Glutamatergic neuron (in vitro differentiated cells): ENCODE measurements around the gene LIPC. TPM values are rescaled to one million over a fixed set of nuclear protein-coding genes. Genes with fewer than 3 reads are reported as not detected.

ENCODE experiments used
- DNase-seq: peaks from one replicate; pipeline ENCODE4 v3.0.0; 2022
- H3K27ac Mint-ChIP-seq: one replicate; pipeline ENCODE4 v1.8.0; 2020; ENCODE audit warnings: mild to moderate bottlenecking, mixed read lengths, inconsistent platforms; ENCODE audit not compliant: unreplicated experiment
- H3K27me3 Mint-ChIP-seq: one replicate; pipeline ENCODE4 v1.8.0; 2020; ENCODE audit warnings: mild to moderate bottlenecking, moderate library complexity, mixed read lengths, inconsistent platforms; ENCODE audit not compliant: unreplicated experiment
- H3K36me3 Mint-ChIP-seq: one replicate; pipeline ENCODE4 v1.8.0; 2020; ENCODE audit warnings: mild to moderate bottlenecking, mixed read lengths, inconsistent platforms; ENCODE audit not compliant: unreplicated experiment
- H3K4me1 Mint-ChIP-seq: one replicate; pipeline ENCODE4 v1.8.0; 2020; ENCODE audit warnings: mild to moderate bottlenecking, low read depth, mixed read lengths, inconsistent platforms; ENCODE audit not compliant: unreplicated experiment
- H3K4me3 Mint-ChIP-seq: one replicate; pipeline ENCODE4 v1.8.0; 2020; ENCODE audit warnings: mild to moderate bottlenecking, mixed read lengths, inconsistent platforms; ENCODE audit not compliant: unreplicated experiment
- H3K9me3 Mint-ChIP-seq: one replicate; pipeline ENCODE4 v1.8.0; 2020; ENCODE audit warnings: mild to moderate bottlenecking, moderate library complexity, mixed read lengths, inconsistent platforms; ENCODE audit not compliant: unreplicated experiment
- CTCF ChIP-seq: fragments of 200-600 bp; sonication (generic); IDR thresholded peaks from one replicate; pipeline ENCODE4 v1.5.0; 2021; ENCODE audit not compliant: partially characterized antibody, unreplicated experiment
- total RNA-seq: library from RNA; stranded (reverse); fragmentation: NEBNext Ultra II Directional; extraction: Animal tissue kit (Norgen Biotek cat#: 25700); gene quantifications from one replicate; pipeline ENCODE4 v1.2.1, GENCODE V29; 2021; ENCODE audit not compliant: unreplicated experiment

Gene LIPC
- total RNA-seq, 1 donor from 2014 or later = not detected

GRCh38 chr15:58517682-58518525 is 86.1 kb downstream of the LIPC start:
- Mint-ChIP-seq H3K27ac (no peak overlapping the region), H3K4me1 (peaks cover 20% of the 10 kb centered on the region), H3K36me3 (no peaks in the 10 kb centered on the region), H3K9me3 (no peaks in the 10 kb centered on the region), H3K27me3 (peaks cover 9% of the 10 kb centered on the region), H3K4me3 (no peak overlapping the region)
- DNase-seq = no peak
- no peak for TF ChIP-seq CTCF

GRCh38 chr15:58518626-58519025 is 86.8 kb downstream of the LIPC start:
- Mint-ChIP-seq H3K27me3 (peaks cover 9% of the 10 kb centered on the region), H3K4me3 (no peak overlapping the region), H3K27ac (no peak overlapping the region), H3K4me1 (peaks cover 20% of the 10 kb centered on the region), H3K36me3 (no peaks in the 10 kb centered on the region), H3K9me3 (no peaks in the 10 kb centered on the region)
- TF ChIP-seq CTCF = no peak
- DNase-seq = no peak

GRCh38 chr15:58519516-58519915 is 87.7 kb downstream of the LIPC start:
- Mint-ChIP-seq H3K36me3 (no peaks in the 10 kb centered on the region), H3K9me3 (no peaks in the 10 kb centered on the region), H3K4me3 (no peak overlapping the region), H3K27ac (no peak overlapping the region), H3K4me1 (peaks cover 20% of the 10 kb centered on the region), H3K27me3 (peaks cover 9% of the 10 kb centered on the region)
- TF ChIP-seq CTCF = no peak
- no peak for DNase-seq

- Mint-ChIP-seq H3K27me3 (peaks cover 9% of the 10 kb centered on the region), H3K27ac (peak overlapping the region; percentile 24), H3K9me3 (no peaks in the 10 kb centered on the region), H3K36me3 (no peaks in the 10 kb centered on the region), H3K4me3 (no peak overlapping the region), H3K4me1 (peaks cover 20% of the 10 kb centered on the region)
- no peak for DNase-seq
- no peak for TF ChIP-seq CTCF
Measured at GRCh38 chr15:58520464-58520863, 88.7 kb downstream of the LIPC start.

- Mint-ChIP-seq H3K27me3 (peaks cover 9% of the 10 kb centered on the region), H3K4me3 (no peak overlapping the region), H3K4me1 (peaks cover 20% of the 10 kb centered on the region), H3K9me3 (no peaks in the 10 kb centered on the region), H3K36me3 (no peaks in the 10 kb centered on the region), H3K27ac (no peak overlapping the region)
- no peak for DNase-seq
- TF ChIP-seq CTCF = no peak
Measured at GRCh38 chr15:58520936-58521292, 89.1 kb downstream of the LIPC start.
